ENCODE results near the gene TGFB1I1.

DNA sequence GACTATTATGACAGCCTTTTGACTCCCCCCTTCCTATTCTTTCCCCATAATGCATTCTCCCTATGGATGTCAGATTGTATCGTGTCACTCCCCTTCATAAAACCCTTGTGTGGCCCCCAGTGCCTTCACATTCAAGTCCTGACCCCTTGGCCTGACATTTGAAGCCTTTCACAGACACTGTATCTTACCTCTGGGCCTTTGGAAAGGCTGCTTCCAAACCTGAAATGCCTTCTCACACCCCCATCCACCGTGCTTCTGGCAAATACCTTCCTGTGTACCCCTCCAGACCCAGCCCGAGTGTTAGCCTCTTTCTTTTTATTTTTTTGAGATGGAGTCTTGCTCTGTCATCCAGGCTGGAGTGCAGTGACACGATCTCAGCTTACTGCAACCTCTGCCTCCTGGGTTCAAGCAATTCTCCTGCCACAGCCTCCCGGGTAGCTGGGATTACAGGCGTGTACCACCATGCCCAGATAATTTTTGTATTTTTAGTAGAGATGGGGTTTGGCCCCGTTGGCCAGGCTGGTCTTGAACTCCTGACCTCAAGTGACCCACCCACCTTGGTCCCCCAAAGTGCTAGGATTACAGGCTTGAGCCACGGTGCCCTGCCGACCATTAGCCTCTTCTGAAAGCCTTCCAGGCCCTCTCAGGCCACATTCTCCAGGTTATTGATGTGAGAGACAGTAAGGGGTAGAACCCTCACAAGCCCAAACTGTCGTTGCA lies 10.6 kb upstream of the TGFB1I1 start:
- TF ChIP-seq, protein P1, sequence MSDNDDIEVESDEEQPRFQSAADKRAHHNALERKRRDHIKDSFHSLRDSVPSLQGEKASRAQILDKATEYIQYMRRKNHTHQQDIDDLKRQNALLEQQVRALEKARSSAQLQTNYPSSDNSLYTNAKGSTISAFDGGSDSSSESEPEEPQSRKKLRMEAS (IDR thresholded peaks at IDR 0.05; ENCODE audit: insufficient read depth, insufficient read length) = no peak
- TF ChIP-seq, protein P2, sequence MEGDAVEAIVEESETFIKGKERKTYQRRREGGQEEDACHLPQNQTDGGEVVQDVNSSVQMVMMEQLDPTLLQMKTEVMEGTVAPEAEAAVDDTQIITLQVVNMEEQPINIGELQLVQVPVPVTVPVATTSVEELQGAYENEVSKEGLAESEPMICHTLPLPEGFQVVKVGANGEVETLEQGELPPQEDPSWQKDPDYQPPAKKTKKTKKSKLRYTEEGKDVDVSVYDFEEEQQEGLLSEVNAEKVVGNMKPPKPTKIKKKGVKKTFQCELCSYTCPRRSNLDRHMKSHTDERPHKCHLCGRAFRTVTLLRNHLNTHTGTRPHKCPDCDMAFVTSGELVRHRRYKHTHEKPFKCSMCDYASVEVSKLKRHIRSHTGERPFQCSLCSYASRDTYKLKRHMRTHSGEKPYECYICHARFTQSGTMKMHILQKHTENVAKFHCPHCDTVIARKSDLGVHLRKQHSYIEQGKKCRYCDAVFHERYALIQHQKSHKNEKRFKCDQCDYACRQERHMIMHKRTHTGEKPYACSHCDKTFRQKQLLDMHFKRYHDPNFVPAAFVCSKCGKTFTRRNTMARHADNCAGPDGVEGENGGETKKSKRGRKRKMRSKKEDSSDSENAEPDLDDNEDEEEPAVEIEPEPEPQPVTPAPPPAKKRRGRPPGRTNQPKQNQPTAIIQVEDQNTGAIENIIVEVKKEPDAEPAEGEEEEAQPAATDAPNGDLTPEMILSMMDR (IDR thresholded peaks at IDR 0.05; ENCODE audit: extremely low read depth in 1 of 2, insufficient read depth in 1 of 2, low read depth in 1 of 2, low read length in 2 of 2) = no peak
- no peak for TF ChIP-seq POLR2A (IDR thresholded peaks at IDR 0.05; ENCODE audit: low read depth, low read length)
- no peak for TF ChIP-seq POLR2AphosphoS5 (IDR thresholded peaks at IDR 0.05; ENCODE audit: insufficient read depth, low read depth, low read length)
- TF ChIP-seq MYC (IDR thresholded peaks at IDR 0.05; ENCODE audit: low read depth, low read length) = no peak
- TF ChIP-seq EZH2 (IDR thresholded peaks at IDR 0.05; ENCODE audit: borderline replicate concordance, low read depth, low read length, severe bottlenecking) = no peak
